GM03348 (cell line): ENCODE data around the gene RUNX2.
A peak's percentile ranks its signal among the peaks of the same experiment; 100 is the strongest.

ENCODE experiments used
- DNase-seq: peaks from one replicate; pipeline ENCODE4 v3.0.0; 2012; ENCODE audit warnings: low spot score

The RUNX2 gene

GRCh38 chr6:45709781-45710220 lies 381.7 kb downstream of the RUNX2 start:
- no peak for DNase-seq

DNA sequence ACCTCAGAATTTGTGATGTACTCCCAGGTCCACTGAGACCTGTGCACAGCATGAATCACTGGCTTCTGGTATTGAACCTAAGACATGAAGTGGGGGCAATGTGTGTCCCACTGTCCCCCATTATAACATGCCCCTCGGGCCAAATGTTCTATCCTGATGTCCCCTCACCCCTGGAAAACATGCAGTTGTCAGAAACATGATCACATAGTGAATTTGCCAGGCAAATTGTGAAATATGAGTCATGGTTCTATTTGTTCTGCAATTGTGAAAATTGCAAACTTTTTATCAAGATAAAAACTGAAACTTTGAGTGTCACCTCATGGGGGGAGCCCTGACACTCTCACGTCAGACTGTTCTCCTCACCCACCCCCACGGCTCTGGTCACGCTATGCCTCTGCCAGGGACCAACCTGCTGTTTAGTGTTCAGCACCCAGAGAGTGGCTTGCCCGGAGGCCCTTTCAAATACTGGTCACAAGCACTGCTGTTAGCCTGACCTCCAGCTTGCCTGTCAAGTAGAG lies 382.2 kb downstream of the RUNX2 start:
- DNase-seq: peak; percentile 27

DNA sequence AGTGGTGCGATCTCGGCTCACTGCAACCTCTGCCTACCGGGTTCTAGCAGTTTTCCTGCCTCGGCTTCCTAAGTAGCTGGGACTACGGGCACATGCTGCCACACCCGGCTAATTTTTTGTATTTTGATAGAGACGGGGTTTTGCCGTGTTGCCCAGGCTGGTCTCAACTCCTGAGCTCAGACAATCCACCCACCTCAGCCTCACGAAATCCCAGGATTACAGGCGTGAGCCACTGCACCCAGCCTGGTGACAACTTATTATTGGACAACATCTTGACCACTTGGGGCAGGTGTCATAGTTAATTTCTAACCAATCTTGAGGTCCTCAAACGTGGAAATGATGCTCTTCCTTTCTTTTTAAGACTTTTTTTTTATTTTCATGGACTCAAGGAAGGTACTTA lies 383.9 kb downstream of the RUNX2 start:
- no peak for DNase-seq

GRCh38 chr6:45712786-45713185 lies 384.7 kb downstream of the RUNX2 start:
- DNase-seq: no peak
